Measurements from ENCODE around the gene TMEM42.

GRCh38 chr3:44831232-44831631 is 30.5 kb upstream of the TMEM42 start:
- TF ChIP-seq CTCF (IDR thresholded peaks at IDR 0.05; ENCODE audit: poor library complexity) (no peak), EZH2 (IDR thresholded peaks at IDR 0.05; ENCODE audit: borderline replicate concordance) (no peak)

Data from hepatocyte (in vitro differentiated cells).